Activated T-cell treated with anti-CD3 and anti-CD28 coated beads, Interleukin-2, amount 50 U/mL, for 48 hours (primary cell): ENCODE data around the gene SLC25A28.

Experiments used
- DNase-seq, 2 experiments: peaks; one replicate each; pipeline ENCODE4 v3.0.0-alpha.2; 2020

SLC25A28 gene

DNA sequence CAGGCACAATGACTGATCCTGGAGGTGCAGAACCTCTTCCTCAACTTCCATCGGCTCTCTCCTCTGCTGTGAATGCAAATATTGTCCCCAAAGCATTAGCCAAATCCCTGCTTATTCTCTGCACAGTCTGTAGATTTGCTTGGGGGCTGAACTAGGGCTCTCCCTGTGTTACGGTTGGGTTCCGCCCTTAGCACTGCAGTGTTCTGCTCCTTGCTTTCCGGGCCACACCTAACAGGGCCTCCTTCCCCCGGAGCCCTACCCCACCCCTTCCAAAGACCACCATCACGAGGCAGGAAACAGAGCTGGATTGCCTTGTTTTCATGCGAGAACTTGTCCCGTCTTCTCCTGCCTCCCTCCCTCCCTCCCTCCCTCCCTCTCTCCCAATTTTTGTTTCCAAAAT, 36.6 kb downstream of the SLC25A28 start:
- no peak for DNase-seq

DNA sequence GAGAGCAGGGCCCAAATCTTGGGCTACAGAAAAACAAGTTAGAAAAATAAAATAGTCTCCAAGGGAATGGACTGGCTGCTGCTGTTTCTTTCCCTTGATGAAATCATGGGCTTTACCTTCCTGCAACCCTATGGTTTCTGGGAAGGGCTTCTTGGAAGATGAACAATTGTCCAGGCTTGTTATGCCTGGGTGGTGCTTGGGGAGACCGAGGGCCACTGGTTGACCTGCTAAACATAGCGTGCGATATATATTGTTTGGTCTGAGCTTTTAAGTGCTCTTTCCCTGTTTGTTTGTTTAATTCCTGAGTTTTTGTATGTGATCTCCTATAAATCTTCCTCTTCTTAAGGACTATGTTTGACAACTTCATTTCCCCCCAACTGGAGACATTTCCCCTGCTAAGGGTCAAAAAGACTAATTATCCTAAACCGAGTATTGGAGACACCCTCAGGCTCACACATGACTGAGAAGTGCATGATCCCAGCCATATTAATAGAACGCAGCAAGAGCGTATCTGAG, 37.9 kb downstream of the SLC25A28 start:
- no peak for DNase-seq

DNA sequence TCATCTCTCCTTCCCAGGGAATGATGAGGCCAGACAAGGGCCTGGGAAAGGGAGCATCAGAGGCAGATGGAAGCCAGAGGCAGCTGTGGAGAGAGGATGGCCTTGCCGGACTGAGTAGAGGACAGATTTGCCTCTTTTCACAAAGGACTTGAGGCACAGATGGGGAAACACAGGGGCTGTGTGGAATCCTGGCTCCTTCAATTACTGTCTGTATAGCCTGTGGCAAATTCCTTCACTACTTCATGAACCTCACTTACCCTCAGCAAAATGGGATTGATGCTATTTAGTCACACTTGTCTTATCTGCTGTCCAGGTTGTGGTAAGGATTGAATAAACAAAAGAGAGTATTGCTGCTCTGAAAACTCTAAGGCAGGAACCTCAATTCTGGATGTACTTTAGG, 40.3 kb downstream of the SLC25A28 start:
- no peak for DNase-seq

DNA sequence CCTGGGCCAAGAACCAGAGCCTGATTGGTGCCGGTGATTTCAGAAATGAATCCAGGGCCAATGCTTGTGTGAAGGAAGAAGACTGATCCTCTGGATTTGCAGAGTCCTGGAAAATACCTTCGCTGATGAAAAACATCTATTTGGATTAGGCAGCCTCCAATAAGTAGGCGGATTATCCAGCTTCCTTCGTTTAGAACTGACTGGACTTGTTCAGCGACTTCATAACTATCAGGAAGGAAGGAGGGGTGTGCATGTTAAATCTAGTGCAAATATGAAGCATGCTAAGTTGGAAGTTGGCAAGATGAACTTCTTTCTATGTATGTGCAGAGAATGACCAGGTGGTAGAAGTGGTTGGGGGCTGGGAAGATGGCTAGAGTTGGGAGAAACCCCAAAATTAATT, 46.4 kb downstream of the SLC25A28 start:
- no peak for DNase-seq

DNA sequence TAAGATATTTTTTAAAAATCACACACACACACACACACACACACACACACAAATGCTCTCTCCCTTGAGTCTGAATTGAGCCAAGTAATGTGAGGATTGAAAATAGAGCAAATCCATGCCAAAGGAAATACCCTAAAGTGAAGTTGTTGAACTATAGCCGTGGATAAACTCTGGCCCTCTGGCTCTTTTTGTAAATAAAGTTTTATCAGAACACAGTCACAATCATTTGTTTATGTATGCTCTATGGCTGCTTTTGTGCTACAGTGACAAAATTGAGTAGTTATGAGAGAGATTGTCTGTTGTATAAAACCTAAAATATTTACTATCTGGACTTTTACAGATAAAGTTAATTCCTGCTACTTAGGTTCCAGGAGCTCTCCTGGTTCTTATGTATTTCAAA, 48.4 kb downstream of the SLC25A28 start:
- DNase-seq = no peak

DNA sequence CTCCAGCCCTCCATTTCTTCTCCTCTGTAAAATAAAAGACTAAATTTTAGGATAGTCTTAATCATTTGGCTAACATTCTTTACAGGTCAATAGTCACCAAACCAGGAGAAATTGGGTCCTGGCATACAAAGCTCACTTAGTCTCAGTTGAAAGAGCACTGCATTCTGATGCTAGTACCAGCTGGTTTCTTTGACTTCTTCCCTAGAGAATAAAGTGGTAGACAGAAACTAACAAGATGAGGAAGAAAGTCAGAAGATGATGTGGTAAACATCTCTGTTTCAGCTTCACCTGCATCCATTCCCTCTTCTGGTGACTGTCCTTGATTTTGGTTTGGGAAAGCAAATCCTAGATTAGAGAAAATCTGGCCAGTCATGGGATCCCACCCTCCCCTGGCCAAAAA, 50.3 kb downstream of the SLC25A28 start:
- no peak for DNase-seq

DNA sequence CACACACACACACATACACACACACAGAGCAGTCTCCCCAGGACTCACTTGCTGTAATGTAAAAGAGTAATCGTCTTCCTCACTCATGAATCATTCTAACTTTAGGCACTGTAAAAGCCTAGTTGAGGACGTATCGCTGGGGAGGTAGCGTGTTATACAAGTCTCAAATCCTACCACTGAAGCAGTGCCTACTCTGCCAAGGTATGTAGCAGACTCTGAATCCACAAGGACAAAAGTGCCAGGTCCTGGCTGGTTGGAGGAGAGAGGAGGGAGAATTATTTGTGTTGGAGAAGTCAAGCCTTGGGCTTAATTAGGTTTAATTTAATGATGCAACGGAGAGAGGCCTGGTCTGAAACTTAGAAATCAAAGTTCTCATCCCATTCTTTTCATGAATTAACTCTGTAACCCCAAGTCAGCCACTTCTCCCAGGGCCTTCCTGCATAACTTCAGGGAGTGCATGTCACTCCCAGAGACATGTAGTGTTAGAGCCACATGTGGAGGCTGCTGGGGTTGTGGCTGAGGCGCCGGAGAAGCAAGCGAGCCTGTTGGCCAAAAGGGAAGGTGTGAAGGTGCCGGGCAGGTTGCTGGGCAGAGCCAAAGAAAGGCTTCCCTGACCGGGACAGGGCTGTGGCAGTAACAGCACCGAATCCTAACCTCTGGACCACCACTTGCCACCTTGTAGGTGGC, 50.8 kb downstream of the SLC25A28 start:
- DNase-seq = no peak

DNA sequence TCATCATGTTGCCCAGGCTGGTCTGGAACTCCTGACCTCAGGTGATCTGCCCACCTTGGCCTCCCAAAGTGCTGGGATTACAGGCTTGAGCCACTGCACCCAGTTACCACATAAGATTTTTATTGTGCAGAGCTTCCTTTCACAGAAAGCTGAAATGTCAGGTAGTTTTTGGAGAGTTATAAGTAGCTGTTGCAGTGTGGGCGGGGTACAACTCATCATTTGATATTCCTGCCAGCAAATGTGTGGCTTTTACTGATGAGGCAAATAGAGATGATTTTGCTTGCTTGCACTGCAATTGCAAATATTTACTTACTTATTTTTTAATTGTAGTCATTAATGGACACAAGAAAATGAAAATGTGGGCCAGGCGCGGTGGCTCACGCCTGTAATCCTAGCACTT, 55.1 kb downstream of the SLC25A28 start:
- DNase-seq = no peak

DNA sequence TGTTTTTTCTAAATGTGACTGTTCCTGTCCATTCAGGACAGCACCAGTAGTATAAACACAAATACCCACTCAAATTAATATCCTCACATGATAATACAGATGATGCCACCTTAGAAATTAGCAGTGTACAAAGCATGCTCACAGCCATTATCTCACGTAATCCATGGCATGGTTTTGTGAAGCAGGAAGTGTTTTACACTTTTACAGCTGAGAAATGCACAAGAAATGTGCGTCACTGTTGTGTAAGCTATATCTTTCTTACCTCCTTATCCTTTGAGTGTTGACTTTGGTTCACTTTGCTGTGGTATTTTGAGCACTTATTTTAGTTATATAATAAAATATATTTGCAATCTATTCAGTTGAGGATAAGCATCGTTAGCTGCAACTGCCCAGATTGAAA, 55.9 kb downstream of the SLC25A28 start:
- DNase-seq = no peak

DNA sequence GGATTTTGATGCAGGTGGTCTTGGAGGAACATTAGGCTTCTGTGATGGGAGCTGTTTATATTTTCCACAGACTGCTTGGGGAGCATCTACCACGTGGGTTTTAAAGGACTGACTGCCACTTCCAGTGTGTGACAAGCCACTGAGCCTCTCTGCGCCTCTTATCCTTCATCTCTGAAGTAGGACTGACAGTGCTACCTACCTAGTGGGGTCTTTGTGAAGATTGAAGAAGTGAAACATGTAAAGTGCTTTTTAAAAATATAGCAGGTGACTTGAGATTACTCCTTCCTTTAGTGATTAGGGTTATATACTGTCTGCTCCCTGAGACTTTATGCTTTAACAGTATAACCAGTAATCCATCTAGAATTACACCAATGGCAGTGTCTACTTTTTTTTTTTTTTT, 57.6 kb downstream of the SLC25A28 start:
- no peak for DNase-seq
